ENCODE data around the gene CNOT6L.

- TF ChIP-seq SP2 (CRISPR knock-in tag; IDR thresholded peaks at IDR 0.05) (no peak), ATAD3A (CRISPR knock-in tag; IDR thresholded peaks at IDR 0.05) (no peak), NAIF1 (CRISPR knock-in tag; IDR thresholded peaks at IDR 0.05; ENCODE audit: borderline replicate concordance) (no peak), ZNF607 (CRISPR knock-in tag; IDR thresholded peaks at IDR 0.05; ENCODE audit: borderline replicate concordance) (no peak), CTCF (CRISPR knock-in tag; IDR thresholded peaks at IDR 0.05) (no peak), MAX (IDR thresholded peaks at IDR 0.05) (no peak), PTBP1 (IDR thresholded peaks at IDR 0.05; ENCODE audit: low read depth, low read length, poor library complexity, severe bottlenecking) (no peak), KAT2B (IDR thresholded peaks at IDR 0.05; ENCODE audit: borderline replicate concordance, low read depth, low read length) (no peak), JUNB (CRISPR knock-in tag; IDR thresholded peaks at IDR 0.05; ENCODE audit: borderline replicate concordance) (no peak), HOXD1 (CRISPR knock-in tag; IDR thresholded peaks at IDR 0.05) (no peak), ETS1 (CRISPR knock-in tag; IDR thresholded peaks at IDR 0.05) (no peak), ONECUT2 (CRISPR knock-in tag; IDR thresholded peaks at IDR 0.05) (no peak)
Observed at GRCh38 chr4:77710684-77711083, 108.5 kb downstream of the CNOT6L start.
